Tongue (tissue), 2 donors: ENCODE measurements around the gene GINS2. TPM values are rescaled to one million over a fixed set of nuclear protein-coding genes. Genes with fewer than 3 reads are reported as not detected.

ENCODE experiments used
- small RNA-seq: library from RNA; depleted of rRNA; stranded (forward); fragments of <200 nt; gene quantifications from one replicate; pipeline ENCODE3, GENCODE V24; 2014; ENCODE audit warnings: low replicate concordance
- total RNA-seq: library from RNA; depleted of rRNA; stranded (reverse); fragments of >200 nt; gene quantifications from one replicate; pipeline ENCODE4 v1.2.3, GENCODE V29; 2014

GINS2 gene
- total RNA-seq, 1 donor from 2014 or later: 4.6 TPM

Small RNA genes within 50 kb of the gene (small RNA-seq; reads per million reads assigned to genes)
- not detected for gene RN7SL381P

Other genes starting within 250 kb of the GINS2 start
- 82.5 TPM for gene GSE1, start 75.6 kb downstream of the GINS2 start, total RNA-seq
- gene C16orf74, start 62.1 kb upstream of the GINS2 start, total RNA-seq: 14.5 TPM
- gene EMC8, start 110.6 kb upstream of the GINS2 start, total RNA-seq: 26.7 TPM
- gene COX4I1, start 110.7 kb upstream of the GINS2 start, total RNA-seq: 329 TPM
- gene IRF8, start 210.2 kb upstream of the GINS2 start, total RNA-seq: 12.2 TPM